Glutamatergic neuron (in vitro differentiated cells): ENCODE measurements around the gene ABR. TPM values are rescaled to one million over a fixed set of nuclear protein-coding genes. Genes with fewer than 3 reads are reported as not detected.
"Not testable (repeated sequence)": the region's sequence is repeated elsewhere in the genome, so short reads cannot be mapped to it uniquely, and the experiment has no call there.

ENCODE experiments used
- DNase-seq: peaks from one replicate; pipeline ENCODE4 v3.0.0; 2022
- H3K27ac Mint-ChIP-seq: one replicate; pipeline ENCODE4 v1.8.0; 2020; ENCODE audit warnings: mild to moderate bottlenecking, mixed read lengths, inconsistent platforms; ENCODE audit not compliant: unreplicated experiment
- H3K27me3 Mint-ChIP-seq: one replicate; pipeline ENCODE4 v1.8.0; 2020; ENCODE audit warnings: mild to moderate bottlenecking, moderate library complexity, mixed read lengths, inconsistent platforms; ENCODE audit not compliant: unreplicated experiment
- H3K36me3 Mint-ChIP-seq: one replicate; pipeline ENCODE4 v1.8.0; 2020; ENCODE audit warnings: mild to moderate bottlenecking, mixed read lengths, inconsistent platforms; ENCODE audit not compliant: unreplicated experiment
- H3K4me1 Mint-ChIP-seq: one replicate; pipeline ENCODE4 v1.8.0; 2020; ENCODE audit warnings: mild to moderate bottlenecking, low read depth, mixed read lengths, inconsistent platforms; ENCODE audit not compliant: unreplicated experiment
- H3K4me3 Mint-ChIP-seq: one replicate; pipeline ENCODE4 v1.8.0; 2020; ENCODE audit warnings: mild to moderate bottlenecking, mixed read lengths, inconsistent platforms; ENCODE audit not compliant: unreplicated experiment
- H3K9me3 Mint-ChIP-seq: one replicate; pipeline ENCODE4 v1.8.0; 2020; ENCODE audit warnings: mild to moderate bottlenecking, moderate library complexity, mixed read lengths, inconsistent platforms; ENCODE audit not compliant: unreplicated experiment
- CTCF ChIP-seq: fragments of 200-600 bp; sonication (generic); IDR thresholded peaks from one replicate; pipeline ENCODE4 v1.5.0; 2021; ENCODE audit not compliant: partially characterized antibody, unreplicated experiment
- total RNA-seq: library from RNA; stranded (reverse); fragmentation: NEBNext Ultra II Directional; extraction: Animal tissue kit (Norgen Biotek cat#: 25700); gene quantifications from one replicate; pipeline ENCODE4 v1.2.1, GENCODE V29; 2021; ENCODE audit not compliant: unreplicated experiment

The ABR gene
- total RNA-seq, 1 donor from 2014 or later: 219 TPM

- H3K4me3 Mint-ChIP-seq: no peak overlapping the region
- peaks cover 8% of the 10 kb centered on the region for H3K36me3 Mint-ChIP-seq
- TF ChIP-seq CTCF: no peak
- peaks cover 8% of the 10 kb centered on the region for H3K4me1 Mint-ChIP-seq
- peaks cover 9% of the 10 kb centered on the region for H3K9me3 Mint-ChIP-seq
- no peak for DNase-seq
- H3K27ac Mint-ChIP-seq: no peak overlapping the region
- peaks cover 8% of the 10 kb centered on the region for H3K27me3 Mint-ChIP-seq
Measured at GRCh38 chr17:1100382-1100781, 79.4 kb downstream of the ABR start.

GRCh38 chr17:1099242-1099641 is 80.5 kb downstream of the ABR start:
- no peak for DNase-seq
- Mint-ChIP-seq H3K4me3 (no peak overlapping the region), H3K4me1 (peaks cover 8% of the 10 kb centered on the region), H3K27ac (peak overlapping the region; percentile 76), H3K36me3 (peaks cover 8% of the 10 kb centered on the region), H3K27me3 (peaks cover 8% of the 10 kb centered on the region), H3K9me3 (peaks cover 9% of the 10 kb centered on the region)
- TF ChIP-seq CTCF: no peak

GRCh38 chr17:1097972-1098744 is 81.6 kb downstream of the ABR start:
- H3K36me3 Mint-ChIP-seq, H3K27me3 Mint-ChIP-seq, H3K4me3 Mint-ChIP-seq, DNase-seq, H3K4me1 Mint-ChIP-seq: not testable (repeated sequence)
- Mint-ChIP-seq H3K9me3 (peaks cover 11% of the 10 kb centered on the region), H3K27ac (peak overlapping the region; percentile 20)

- H3K36me3 Mint-ChIP-seq: peaks cover 8% of the 10 kb centered on the region
- no peak overlapping the region for H3K4me3 Mint-ChIP-seq
- peaks cover 11% of the 10 kb centered on the region for H3K9me3 Mint-ChIP-seq
- no peaks in the 10 kb centered on the region for H3K4me1 Mint-ChIP-seq
- peaks cover 6% of the 10 kb centered on the region for H3K27me3 Mint-ChIP-seq
- TF ChIP-seq CTCF: no peak
- DNase-seq: no peak
- no peak overlapping the region for H3K27ac Mint-ChIP-seq
Measured at GRCh38 chr17:1096215-1096614, 83.6 kb downstream of the ABR start.

- peaks cover 11% of the 10 kb centered on the region for H3K9me3 Mint-ChIP-seq
- no peaks in the 10 kb centered on the region for H3K4me1 Mint-ChIP-seq
- H3K27me3 Mint-ChIP-seq: peaks cover 6% of the 10 kb centered on the region
- no peak for DNase-seq
- no peak overlapping the region for H3K27ac Mint-ChIP-seq
- H3K36me3 Mint-ChIP-seq: peaks cover 8% of the 10 kb centered on the region
- H3K4me3 Mint-ChIP-seq: no peak overlapping the region
- TF ChIP-seq CTCF: no peak
Measured at GRCh38 chr17:1095853-1096173, 84.0 kb downstream of the ABR start.
